LHCN-M2 (cell line): ENCODE data around the gene PTGR1. TPM values are rescaled to one million over a fixed set of nuclear protein-coding genes. Genes with fewer than 3 reads are reported as not detected.

ENCODE experiments used
- DNase-seq: peaks from one replicate; pipeline ENCODE4 v3.0.0-alpha.2; 2012; ENCODE audit warnings: low read depth
- total RNA-seq: library from RNA; depleted of rRNA; stranded (reverse); fragments of >200 nt; gene quantifications from 2 replicates; pipeline ENCODE4 v1.2.3, GENCODE V29; 2014; rRNA removed

The PTGR1 gene
- total RNA-seq, 1 experiment from 2014 or later, result 82.7 TPM

DNA sequence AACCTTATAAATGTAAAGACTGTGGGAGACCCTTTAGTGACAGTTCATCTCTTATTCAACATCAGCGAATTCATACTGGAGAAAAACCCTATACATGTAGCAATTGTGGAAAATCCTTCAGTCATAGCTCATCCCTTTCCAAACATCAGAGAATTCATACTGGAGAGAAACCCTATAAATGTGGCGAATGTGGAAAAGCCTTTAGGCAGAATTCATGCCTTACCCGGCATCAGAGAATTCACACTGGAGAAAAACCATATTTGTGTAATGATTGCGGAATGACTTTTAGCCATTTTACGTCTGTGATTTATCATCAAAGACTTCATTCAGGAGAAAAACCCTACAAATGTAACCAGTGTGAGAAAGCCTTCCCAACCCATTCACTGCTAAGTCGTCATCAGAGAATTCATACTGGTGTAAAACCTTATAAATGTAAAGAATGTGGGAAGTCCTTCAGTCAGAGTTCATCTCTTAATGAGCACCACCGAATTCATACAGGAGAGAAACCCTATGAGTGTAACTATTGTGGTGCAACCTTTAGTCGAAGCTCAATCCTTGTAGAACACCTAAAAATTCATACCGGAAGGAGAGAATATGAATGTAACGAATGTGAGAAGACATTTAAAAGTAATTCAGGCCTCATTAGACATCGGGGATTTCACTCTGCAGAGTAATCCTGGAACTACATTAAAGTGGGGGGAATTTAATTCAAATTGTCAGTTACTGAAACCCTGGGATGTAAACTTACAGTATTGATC lies 56.8 kb downstream of the PTGR1 start:
- no peak for DNase-seq

DNA sequence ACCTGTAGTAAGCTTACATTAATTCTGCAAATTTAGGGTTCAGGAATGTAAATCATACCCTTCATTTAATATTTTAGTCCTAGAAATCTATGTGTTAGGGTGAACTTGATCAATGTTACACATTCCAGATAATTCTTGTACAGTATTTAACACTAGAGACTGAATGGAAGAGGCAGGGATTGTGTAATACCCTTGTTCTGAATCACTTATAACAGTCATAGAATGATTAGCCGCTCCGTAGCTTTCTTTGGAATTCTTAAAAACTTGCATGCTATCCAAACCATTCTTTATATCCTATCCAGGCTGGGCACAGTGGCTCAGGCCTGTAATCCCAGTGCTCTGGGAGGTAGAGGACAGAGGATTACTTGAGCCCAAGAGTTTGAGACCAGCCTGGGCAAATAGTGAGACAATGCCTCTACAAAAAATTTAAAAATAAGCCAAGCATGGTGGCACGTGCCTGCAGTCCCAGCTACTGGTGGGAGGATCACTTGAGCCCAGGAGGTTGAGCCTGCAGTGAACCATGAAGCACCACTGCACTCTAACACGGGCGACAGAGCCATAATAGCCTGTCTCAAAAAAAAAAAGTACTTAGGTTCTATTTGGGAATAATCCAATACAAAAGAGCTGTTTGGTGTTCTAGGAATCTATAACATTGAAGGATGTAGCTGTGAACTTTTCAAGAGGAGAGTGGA lies 66.2 kb downstream of the PTGR1 start:
- DNase-seq, result no peak

DNA sequence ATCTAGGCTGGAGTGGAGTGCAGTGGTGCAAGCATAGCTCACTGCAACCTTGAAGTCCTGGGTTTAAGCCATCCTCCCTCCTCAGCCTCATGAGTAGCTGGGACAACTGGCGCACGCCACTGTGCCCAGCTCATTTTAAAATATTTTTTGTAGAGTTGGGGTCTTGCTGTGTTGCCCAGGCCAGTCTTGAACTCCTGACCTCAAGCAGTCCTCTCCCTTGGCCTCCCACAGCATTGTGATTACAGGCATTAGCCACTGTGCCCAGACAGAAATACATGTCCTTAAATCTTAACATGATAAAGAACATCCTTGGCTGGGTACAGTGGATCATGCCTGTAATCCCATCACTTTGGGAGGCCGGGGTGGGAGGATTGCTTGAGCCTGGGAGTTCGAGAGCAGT lies 67.7 kb downstream of the PTGR1 start:
- no peak for DNase-seq

DNA sequence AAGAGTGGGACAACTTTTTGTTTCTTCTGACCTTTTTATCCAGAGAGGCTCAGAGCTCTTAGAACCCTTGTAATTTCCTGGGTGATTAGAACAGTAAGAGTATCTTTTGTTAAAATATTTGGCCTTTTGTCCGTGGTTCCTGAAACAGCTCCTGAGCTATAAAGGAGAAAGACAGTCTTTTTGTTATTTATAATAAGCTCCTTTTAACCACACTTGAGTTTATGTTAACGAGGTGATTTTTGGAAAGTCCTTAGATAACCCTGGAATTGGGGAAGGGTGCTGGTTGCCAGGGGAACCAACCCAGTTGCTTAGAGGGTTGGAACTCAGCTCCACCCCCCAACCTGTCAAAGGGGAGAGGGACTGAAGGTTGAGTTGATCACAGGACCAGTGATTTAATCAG lies 69.7 kb downstream of the PTGR1 start:
- no peak for DNase-seq

DNA sequence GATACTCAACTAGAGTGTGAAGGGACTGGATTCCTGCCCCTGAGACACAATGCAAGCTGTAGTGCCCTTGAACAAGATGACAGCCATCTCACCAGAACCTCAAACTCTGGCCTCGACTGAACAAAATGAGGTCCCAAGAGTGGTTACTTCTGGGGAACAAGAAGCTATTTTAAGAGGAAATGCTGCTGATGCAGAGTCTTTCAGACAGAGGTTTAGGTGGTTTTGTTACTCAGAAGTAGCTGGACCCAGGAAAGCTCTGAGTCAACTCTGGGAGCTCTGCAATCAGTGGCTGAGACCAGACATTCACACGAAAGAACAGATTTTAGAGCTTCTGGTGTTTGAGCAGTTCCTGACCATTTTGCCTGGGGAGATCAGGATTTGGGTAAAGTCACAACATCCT lies 72.1 kb downstream of the PTGR1 start:
- DNase-seq, result peak; percentile 24

DNA sequence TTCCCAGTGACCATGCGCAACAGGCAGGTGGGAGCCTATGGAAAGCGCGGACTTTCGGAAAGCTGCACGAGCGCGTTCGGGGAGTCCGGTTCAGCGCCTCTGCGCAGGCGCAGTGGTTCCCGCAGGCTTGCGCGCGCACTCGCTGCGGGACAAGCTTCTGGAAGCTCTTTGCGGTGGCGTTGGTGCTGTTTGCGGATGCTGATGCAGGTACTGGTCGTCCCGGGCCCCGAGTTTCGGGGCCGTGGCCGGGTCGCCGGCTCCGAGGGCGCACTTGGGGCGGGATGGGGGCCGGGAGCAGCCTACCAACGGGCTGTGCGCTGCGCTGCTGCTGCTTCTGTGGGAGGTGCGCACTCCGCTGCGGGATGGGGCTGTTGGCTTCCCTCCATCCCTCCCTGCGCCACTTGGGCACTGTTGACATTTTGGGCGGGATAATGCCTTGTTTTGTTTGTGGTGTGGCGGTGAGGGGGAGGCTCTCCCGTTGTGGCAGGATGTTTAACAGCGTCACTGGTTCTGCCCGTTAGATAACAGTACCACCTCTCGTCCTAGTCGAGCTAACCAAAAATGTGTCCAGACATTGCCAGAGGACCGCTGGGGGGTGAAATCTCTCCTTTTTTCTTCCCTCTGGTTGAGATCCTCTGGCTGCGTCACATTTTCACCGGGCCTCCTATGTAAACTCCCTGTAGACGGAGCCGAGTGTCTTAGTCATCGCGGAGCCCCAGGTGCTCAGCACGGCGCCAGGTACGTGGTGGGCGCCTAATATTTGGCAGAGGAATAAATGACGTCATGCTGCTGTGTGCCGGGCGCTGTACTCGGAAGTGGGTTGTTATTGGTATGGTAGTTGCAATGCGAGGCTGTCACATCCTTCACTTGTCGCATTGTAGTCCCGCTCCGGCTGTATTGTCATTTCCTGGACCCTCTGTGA lies 74.1 kb downstream of the PTGR1 start, which contains the start of gene ZNF483:
Gene ZNF483 (plus strand): TSS at position 124 of the 922 bp plus-strand sequence. CDS start 2,217 bp downstream, outside the sequence.
- peak; percentile 67 for DNase-seq

DNA sequence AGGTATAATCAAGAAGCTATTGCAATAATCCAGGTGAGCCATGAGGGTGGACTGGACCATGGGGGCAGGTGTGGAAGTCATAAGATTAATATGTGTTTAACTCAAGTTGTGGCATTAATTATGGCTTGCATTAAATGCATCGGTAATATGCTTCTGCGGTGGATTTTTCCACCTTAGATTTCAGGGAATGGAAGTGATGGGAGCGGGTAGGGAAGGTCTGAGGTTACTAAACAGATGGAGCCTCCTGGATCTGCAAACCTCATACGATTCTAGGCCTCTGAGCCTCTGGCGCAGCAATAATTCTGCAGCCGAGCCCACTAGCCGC lies 74.8 kb downstream of the PTGR1 start:
- no peak for DNase-seq

DNA sequence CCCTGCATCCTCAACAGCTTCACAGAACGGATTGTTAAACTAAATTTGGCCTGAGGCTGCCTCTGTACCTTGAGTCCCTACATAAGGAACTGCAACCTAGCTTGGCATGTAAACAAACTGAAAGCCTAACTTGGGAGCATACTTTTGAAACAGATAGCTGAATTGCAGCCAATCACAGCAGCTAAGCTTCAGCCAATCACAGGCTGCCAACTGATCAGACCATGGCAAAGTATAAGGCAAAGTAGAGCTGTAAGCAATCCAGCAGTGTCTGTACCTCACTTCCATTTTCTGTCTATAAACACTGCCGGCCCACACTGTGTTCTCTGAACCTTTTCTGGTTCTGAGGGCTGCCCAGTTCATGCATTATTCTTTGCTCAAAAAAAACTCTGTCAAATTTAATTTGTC lies 83.4 kb downstream of the PTGR1 start:
- peak; percentile 17 for DNase-seq

DNA sequence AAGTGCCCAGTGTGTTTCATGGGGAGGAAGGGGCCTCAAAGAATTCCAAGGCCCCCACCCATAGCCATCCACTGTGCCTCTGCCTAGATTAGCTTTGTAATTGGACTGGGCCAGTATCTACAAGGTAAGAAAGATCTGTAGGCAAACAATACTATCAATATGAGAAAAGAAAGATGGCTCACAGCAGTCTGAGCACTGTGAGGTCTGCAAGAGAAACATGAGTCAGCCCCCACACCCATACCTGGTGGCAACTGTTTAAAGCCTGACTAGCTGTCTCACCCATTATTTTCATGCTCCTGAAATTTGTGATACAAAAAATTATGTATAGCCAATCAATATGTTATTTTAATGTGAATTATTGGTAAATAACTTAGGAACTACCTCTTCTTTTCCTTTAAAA lies 84.5 kb downstream of the PTGR1 start:
- DNase-seq, result no peak

Other genes with a start within 250 kb of the PTGR1 start
- 47.6 and 48.5 TPM in 2 replicates for gene ECPAS, start 115.3 kb downstream of the PTGR1 start, total RNA-seq
- 0.75 and 1.0 TPM in 2 replicates for gene ZNF483, start 74.5 kb downstream of the PTGR1 start, total RNA-seq
- gene DNAJC25, start 31.7 kb upstream of the PTGR1 start, total RNA-seq, result 9.0 and 12.9 TPM in 2 replicates
- 117 and 122 TPM in 2 replicates for gene GNG10, start 62.0 kb upstream of the PTGR1 start, total RNA-seq
- gene SHOC1, start 195.3 kb upstream of the PTGR1 start, total RNA-seq, result 0.26 TPM in 1 of 2 replicates, not detected in the other